ENCODE data around the gene KCNMB2.
"Not testable (repeated sequence)": the region's sequence is repeated elsewhere in the genome, so short reads cannot be mapped to it uniquely, and the experiment has no call there.

KCNMB2 gene

DNA sequence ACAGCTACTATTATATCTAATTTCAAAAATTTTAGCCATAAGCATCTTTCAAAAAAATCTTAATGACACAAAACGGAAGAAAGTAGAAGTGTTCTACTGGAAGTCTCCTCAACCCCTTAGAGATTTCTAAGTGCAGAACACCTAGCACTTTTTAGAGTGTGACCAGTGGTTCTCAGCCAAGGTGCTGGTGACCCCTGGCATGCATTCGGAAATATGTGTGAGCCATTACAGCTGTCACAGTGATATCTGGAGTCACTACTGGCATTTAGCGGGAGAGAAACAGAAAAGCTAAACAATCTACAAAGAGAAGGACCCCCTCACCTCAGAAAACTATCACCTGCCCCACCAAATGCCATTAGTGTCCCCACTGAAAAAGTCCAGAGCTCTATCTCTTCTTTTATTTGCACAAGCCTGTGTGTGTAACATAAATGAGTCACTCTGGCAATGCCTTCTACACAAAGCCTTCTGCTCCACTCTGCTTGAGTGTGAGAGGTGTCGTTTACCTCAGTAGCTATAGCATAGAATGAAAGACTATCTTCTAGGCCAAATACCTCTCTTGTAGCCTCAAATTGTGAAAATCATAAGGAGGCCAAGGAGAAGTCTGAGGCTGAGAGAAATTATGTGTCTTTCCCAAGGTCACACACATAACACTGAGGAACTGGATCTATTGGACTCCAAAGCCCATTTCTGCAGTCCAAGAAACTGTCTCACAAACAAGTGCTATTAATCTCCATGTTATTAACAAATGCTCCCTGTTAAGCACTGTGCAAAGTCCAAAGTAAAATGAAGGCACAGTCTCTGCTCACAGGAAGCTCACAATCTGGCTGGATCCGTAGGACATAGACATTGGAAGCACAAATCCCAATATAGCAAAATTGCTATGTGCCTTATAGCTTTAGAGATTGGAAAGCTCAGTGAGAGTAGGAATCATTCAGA, 28.5 kb upstream of the KCNMB2 start:
- Histone ChIP-seq H3K4me1 (ENCODE audit: control insufficient read depth, insufficient read depth, low read length) (no peaks in the 10 kb centered on the region), H3K9ac (ENCODE audit: low read length in 2 of 2) (no peak overlapping the region), H3K4me3 (ENCODE audit: low read length in 2 of 2) (no peak overlapping the region), H3K36me3 (ENCODE audit: control insufficient read depth in 2 of 2, insufficient read depth in 2 of 2, low read length in 2 of 2) (no peaks in the 10 kb centered on the region), H3K27me3 (ENCODE audit: control insufficient read depth in 1 of 2, insufficient read depth in 2 of 2, low read length in 2 of 2) (no peaks in the 10 kb centered on the region), H3K27ac (ENCODE audit: low read length) (no peak overlapping the region), H3K9me3 (ENCODE audit: control insufficient read depth in 2 of 2, low read length in 2 of 2) (peaks cover 0 to 2% of the 10 kb centered on the region in 2 donors)

DNA sequence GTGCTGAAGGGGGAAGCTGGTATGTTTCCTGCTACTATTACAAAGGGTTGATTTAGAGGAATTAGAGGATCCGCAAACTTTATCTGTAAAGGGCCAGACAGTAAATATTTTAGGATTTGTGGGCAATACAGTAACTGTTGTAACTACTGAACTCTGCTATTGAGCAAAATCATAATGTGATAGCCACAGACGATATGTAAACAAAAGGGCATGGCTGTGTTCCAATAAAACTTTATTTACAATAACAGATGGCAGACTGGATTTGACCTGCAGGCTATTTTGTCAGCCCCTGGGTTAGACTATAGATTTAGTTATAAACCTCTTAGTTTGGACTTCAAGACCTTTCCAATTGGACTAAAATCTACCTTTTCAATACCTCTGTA, 27.8 kb upstream of the KCNMB2 start:
- Histone ChIP-seq H3K27ac (ENCODE audit: low read length) (no peak overlapping the region), H3K36me3 (ENCODE audit: control insufficient read depth in 2 of 2, insufficient read depth in 2 of 2, low read length in 2 of 2) (no peaks in the 10 kb centered on the region), H3K4me3 (ENCODE audit: low read length in 2 of 2) (no peak overlapping the region), H3K4me1 (ENCODE audit: control insufficient read depth, insufficient read depth, low read length) (no peaks in the 10 kb centered on the region), H3K9ac (ENCODE audit: low read length in 2 of 2) (no peak overlapping the region), H3K27me3 (ENCODE audit: control insufficient read depth in 1 of 2, insufficient read depth in 2 of 2, low read length in 2 of 2) (no peaks in the 10 kb centered on the region), H3K9me3 (ENCODE audit: control insufficient read depth in 2 of 2, low read length in 2 of 2) (peaks cover 0 to 2% of the 10 kb centered on the region in 2 donors)

DNA sequence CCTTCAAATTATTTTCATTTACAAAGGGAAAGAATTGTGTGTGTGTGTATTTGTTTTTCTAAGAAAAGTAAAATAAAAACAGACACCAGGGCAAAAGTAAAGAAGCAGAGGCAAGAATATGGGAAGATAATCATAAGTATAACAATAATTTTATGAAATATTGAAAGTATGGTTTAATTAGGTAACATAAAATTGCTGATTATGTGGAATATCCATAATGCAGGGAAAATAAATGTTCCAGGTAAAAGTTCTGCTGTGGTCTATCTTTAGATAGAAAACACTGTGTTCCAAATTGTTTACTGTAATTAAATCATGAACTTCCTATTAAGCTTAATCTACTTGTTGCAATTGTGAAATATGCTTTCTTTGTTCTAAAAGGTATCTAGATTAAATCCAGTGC, 25.7 kb upstream of the KCNMB2 start:
- Histone ChIP-seq H3K9ac (ENCODE audit: low read length in 2 of 2) (no peak overlapping the region), H3K9me3 (ENCODE audit: control insufficient read depth in 2 of 2, low read length in 2 of 2) (peaks cover 0 to 2% of the 10 kb centered on the region in 2 donors), H3K4me1 (ENCODE audit: control insufficient read depth, insufficient read depth, low read length) (no peaks in the 10 kb centered on the region), H3K27me3 (ENCODE audit: control insufficient read depth in 1 of 2, insufficient read depth in 2 of 2, low read length in 2 of 2) (no peaks in the 10 kb centered on the region), H3K4me3 (ENCODE audit: low read length in 2 of 2) (no peak overlapping the region), H3K36me3 (ENCODE audit: control insufficient read depth in 2 of 2, insufficient read depth in 2 of 2, low read length in 2 of 2) (no peaks in the 10 kb centered on the region), H3K27ac (ENCODE audit: low read length) (no peak overlapping the region)

GRCh38 chr3:178512647-178513046, 23.6 kb upstream of the KCNMB2 start:
- H3K4me1 ChIP-seq (ENCODE audit: control insufficient read depth, insufficient read depth, low read length) = no peaks in the 10 kb centered on the region
- H3K4me3 ChIP-seq (ENCODE audit: low read length in 2 of 2) = no peak overlapping the region

DNA sequence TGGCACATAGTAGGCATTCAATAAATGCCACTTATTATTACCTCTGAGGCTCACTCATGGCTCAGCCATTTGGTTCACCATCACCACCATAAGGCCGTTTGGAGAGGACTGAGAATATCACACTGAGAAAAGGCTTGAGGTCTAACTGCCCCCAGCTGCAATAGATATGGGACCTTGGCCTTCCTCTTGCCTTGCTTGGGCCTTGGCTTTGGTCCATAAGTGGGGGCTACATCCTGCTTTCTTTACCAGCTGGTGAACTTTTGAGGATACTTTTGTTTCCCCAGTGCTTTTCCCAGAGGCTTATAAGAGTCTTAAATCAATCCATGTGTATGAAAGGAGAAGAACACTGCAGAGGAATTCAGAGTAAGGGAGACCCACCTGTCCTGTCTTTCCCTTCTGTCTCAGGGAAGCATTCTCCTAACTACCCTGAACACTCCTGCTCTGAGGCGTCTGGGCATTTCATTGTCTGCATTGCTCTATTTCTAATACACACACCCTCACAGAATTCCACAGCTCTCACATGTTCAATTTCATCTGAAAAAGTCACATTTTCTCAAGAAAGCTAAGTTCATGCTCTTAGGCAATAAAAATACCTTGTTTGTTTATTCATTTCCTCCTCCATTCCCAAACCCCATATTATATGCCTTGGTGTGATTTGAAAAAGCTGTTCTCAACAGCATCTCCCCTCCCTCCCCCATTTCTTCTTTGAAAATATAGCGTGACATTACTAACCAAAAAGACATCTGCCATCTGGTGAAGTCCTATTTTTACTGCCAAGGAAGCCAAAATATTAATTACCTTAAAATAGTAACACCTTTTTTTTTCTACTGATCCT, 22.5 kb upstream of the KCNMB2 start:
- no peak overlapping the region for H3K27ac ChIP-seq (ENCODE audit: low read length)
- no peak overlapping the region for H3K4me3 ChIP-seq (ENCODE audit: low read length in 2 of 2)
- H3K36me3 ChIP-seq (ENCODE audit: control insufficient read depth in 2 of 2, insufficient read depth in 2 of 2, low read length in 2 of 2) = no peaks in the 10 kb centered on the region
- no peaks in the 10 kb centered on the region for H3K4me1 ChIP-seq (ENCODE audit: control insufficient read depth, insufficient read depth, low read length)
- H3K9me3 ChIP-seq (ENCODE audit: control insufficient read depth in 2 of 2, low read length in 2 of 2) = peaks cover 0 to 2% of the 10 kb centered on the region in 2 donors
- no peak overlapping the region for H3K9ac ChIP-seq (ENCODE audit: low read length in 2 of 2)
- H3K27me3 ChIP-seq (ENCODE audit: control insufficient read depth in 1 of 2, insufficient read depth in 2 of 2, low read length in 2 of 2) = no peaks in the 10 kb centered on the region

More at GRCh38 chr3:178512647-178513046, 23.6 kb upstream of the KCNMB2 start:
- Histone ChIP-seq H3K9ac (ENCODE audit: low read length in 2 of 2) (no peak overlapping the region), H3K9me3 (ENCODE audit: control insufficient read depth in 2 of 2, low read length in 2 of 2) (peaks cover 0 to 2% of the 10 kb centered on the region in 2 donors), H3K27ac (ENCODE audit: low read length) (no peak overlapping the region), H3K27me3 (ENCODE audit: control insufficient read depth in 1 of 2, insufficient read depth in 2 of 2, low read length in 2 of 2) (no peaks in the 10 kb centered on the region), H3K36me3 (ENCODE audit: control insufficient read depth in 2 of 2, insufficient read depth in 2 of 2, low read length in 2 of 2) (no peaks in the 10 kb centered on the region)

- H3K27me3 ChIP-seq (ENCODE audit: control insufficient read depth in 1 of 2, insufficient read depth in 2 of 2, low read length in 2 of 2) = no peaks in the 10 kb centered on the region
- H3K9ac ChIP-seq (ENCODE audit: low read length in 2 of 2) = no peak overlapping the region
- peaks cover 0 to 2% of the 10 kb centered on the region in 2 donors for H3K9me3 ChIP-seq (ENCODE audit: control insufficient read depth in 2 of 2, low read length in 2 of 2)
- H3K36me3 ChIP-seq (ENCODE audit: control insufficient read depth in 2 of 2, insufficient read depth in 2 of 2, low read length in 2 of 2) = no peaks in the 10 kb centered on the region
- no peak overlapping the region for H3K4me3 ChIP-seq (ENCODE audit: low read length in 2 of 2)
- no peak overlapping the region for H3K27ac ChIP-seq (ENCODE audit: low read length)
- no peaks in the 10 kb centered on the region for H3K4me1 ChIP-seq (ENCODE audit: control insufficient read depth, insufficient read depth, low read length)
These were observed 21.8 kb upstream of the KCNMB2 start for GRCh38 chr3:178514401-178514800.

- not testable (repeated sequence) for H3K9me3 ChIP-seq (ENCODE audit: control insufficient read depth in 2 of 2, low read length in 2 of 2); H3K4me1 ChIP-seq (ENCODE audit: control insufficient read depth, insufficient read depth, low read length); H3K27ac ChIP-seq (ENCODE audit: low read length); H3K9ac ChIP-seq (ENCODE audit: low read length in 2 of 2); H3K4me3 ChIP-seq (ENCODE audit: low read length in 2 of 2); H3K27me3 ChIP-seq (ENCODE audit: control insufficient read depth in 1 of 2, insufficient read depth in 2 of 2, low read length in 2 of 2); H3K36me3 ChIP-seq (ENCODE audit: control insufficient read depth in 2 of 2, insufficient read depth in 2 of 2, low read length in 2 of 2)
These were observed 21.0 kb upstream of the KCNMB2 start for GRCh38 chr3:178515076-178515744.

DNA sequence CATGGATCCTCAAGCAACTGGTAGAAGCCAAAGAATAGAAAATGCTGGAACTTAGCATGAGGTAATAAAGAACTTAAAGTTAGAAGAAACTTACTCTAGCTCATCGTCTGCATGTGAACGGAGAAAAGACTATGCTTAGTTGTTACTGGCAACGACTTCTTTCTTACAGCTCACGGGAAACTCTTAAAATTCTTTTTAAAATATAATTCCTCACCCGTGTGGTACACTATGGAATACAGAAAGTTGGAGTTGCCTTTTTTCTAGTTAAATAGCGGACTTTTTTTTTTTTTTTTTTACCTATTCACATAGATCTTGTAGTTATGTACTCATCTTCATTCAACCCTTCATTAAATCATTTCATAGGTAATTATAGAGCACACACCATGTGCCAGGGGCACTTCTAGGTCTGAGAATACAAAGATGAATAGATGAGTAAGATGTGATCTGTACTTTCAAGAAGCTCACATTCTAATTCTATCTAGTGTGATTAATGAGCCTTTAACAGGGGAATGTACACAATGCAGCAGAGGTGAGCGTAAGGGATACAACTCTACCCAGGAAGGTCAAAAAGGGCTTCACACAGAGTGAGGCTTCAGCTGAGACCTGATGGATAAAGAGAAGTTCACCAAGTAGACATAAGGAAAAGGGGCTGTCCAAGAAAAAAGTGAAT, 18.4 kb upstream of the KCNMB2 start:
- no peak overlapping the region for H3K9ac ChIP-seq (ENCODE audit: low read length in 2 of 2)

DNA sequence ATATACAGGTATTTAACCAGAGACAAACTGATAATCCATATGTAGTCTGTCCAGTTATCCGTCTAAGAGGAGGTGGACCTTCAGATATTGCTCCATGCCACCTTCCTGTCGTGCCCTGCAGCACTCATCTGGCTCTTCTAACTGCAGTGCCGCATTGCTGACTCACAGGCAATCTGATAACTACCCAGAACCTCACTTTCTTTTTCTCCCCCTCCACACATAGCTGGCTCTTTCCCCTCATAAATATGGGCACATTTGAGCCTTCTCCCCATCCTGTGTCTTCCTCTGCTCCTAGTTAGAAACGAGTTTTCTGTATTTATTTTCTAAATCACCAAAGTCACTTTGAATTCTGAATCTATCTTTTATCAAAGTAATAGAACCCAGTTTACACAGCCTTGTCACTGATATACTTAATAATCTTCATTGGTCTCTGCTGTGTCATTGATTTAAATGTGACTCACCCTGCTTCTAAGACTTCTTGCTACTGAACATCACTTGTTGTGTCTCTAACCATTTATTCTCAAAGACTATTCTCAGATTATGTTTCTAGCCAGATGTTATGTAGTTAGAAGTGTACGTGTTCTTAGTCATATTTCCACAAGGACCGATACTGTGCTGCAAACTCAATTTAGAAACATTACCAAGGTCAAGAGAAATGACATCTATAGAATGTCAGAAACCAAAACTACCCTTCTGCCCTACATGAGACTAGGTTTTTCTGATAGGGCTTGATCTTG, 17.4 kb upstream of the KCNMB2 start:
- no peak overlapping the region for H3K27ac ChIP-seq (ENCODE audit: low read length)
- H3K4me3 ChIP-seq (ENCODE audit: low read length in 2 of 2) = no peak overlapping the region
- no peaks in the 10 kb centered on the region for H3K9me3 ChIP-seq (ENCODE audit: control insufficient read depth in 2 of 2, low read length in 2 of 2)
- no peak overlapping the region for H3K9ac ChIP-seq (ENCODE audit: low read length in 2 of 2)
- no peaks in the 10 kb centered on the region for H3K27me3 ChIP-seq (ENCODE audit: control insufficient read depth in 1 of 2, insufficient read depth in 2 of 2, low read length in 2 of 2)
- no peaks in the 10 kb centered on the region for H3K4me1 ChIP-seq (ENCODE audit: control insufficient read depth, insufficient read depth, low read length)
- no peaks in the 10 kb centered on the region for H3K36me3 ChIP-seq (ENCODE audit: control insufficient read depth in 2 of 2, insufficient read depth in 2 of 2, low read length in 2 of 2)

More for the DNA sequence above, 18.4 kb upstream of the KCNMB2 start:
- Histone ChIP-seq H3K27ac (ENCODE audit: low read length) (no peak overlapping the region), H3K27me3 (ENCODE audit: control insufficient read depth in 1 of 2, insufficient read depth in 2 of 2, low read length in 2 of 2) (no peaks in the 10 kb centered on the region), H3K4me3 (ENCODE audit: low read length in 2 of 2) (no peak overlapping the region), H3K4me1 (ENCODE audit: control insufficient read depth, insufficient read depth, low read length) (no peaks in the 10 kb centered on the region), H3K36me3 (ENCODE audit: control insufficient read depth in 2 of 2, insufficient read depth in 2 of 2, low read length in 2 of 2) (no peaks in the 10 kb centered on the region), H3K9me3 (ENCODE audit: control insufficient read depth in 2 of 2, low read length in 2 of 2) (no peaks in the 10 kb centered on the region)

Data from stomach smooth muscle (tissue), 2 donors.